ENCODE measurements around the gene NFAM1. TPM values are rescaled to one million over a fixed set of nuclear protein-coding genes. Genes with fewer than 3 reads are reported as not detected.

NFAM1 gene
- total and polyA plus RNA-seq, 2 of the 4 experiments (the other 2 are of a cell fraction) = not detected

- no TSS peak for BruUV-seq (replicated peaks)
- no CpG with 5 or more reads among the region's 6 CpGs for WGBS, 2 experiments (ENCODE audit: extremely low coverage in 2 of 2, insufficient read length in 1 of 2)
- Histone ChIP-seq H3K9me3 (ENCODE audit: control insufficient read depth, insufficient read depth, low read length) (no peaks in the 10 kb centered on the region), H2AK9ac (replicated peaks; ENCODE audit: low read depth, low read length, poor library complexity) (no peak overlapping the region), H3K27me3 (ENCODE audit: control insufficient read depth, insufficient read depth, low read length) (peaks cover 35% of the 10 kb centered on the region), H2AK5ac (ENCODE audit: low read depth, low read length) (no peak overlapping the region), H4K20me1 (ENCODE audit: insufficient read depth, low read length) (no peaks in the 10 kb centered on the region), H2BK20ac (ENCODE audit: low read depth, low read length) (no peak overlapping the region), H3K14ac (replicated peaks; ENCODE audit: low read depth, low read length) (no peak overlapping the region), H3K18ac (ENCODE audit: low read depth, low read length) (no peak overlapping the region), H2BK5ac (ENCODE audit: low read depth, low read length, poor library complexity, severe bottlenecking) (no peak overlapping the region), H3K4me3 (ENCODE audit: insufficient read depth, low read depth, low read length) (no peak overlapping the region), H4K91ac (ENCODE audit: insufficient read depth, low read depth, low read length) (no peak overlapping the region), H3K9ac (ENCODE audit: low read depth, low read length) (no peak overlapping the region), H3K23ac (ENCODE audit: low read depth, low read length) (no peak overlapping the region), H2AFZ (replicated peaks; ENCODE audit: low read length, poor library complexity) (no peak overlapping the region), H3K27ac (ENCODE audit: insufficient read depth, low read length) (no peak overlapping the region), H3K79me1 (ENCODE audit: low read depth in 1 of 2, low read length in 2 of 2) (no peaks in the 10 kb centered on the region), H2BK120ac (ENCODE audit: low read depth, low read length) (no peak overlapping the region), H3K36me3 (ENCODE audit: control insufficient read depth, insufficient read depth, low read length) (no peaks in the 10 kb centered on the region), H3K4me2 (ENCODE audit: low read depth, low read length) (no peak overlapping the region), H3K56ac (ENCODE audit: extremely low read depth, insufficient read depth, low read length) (no peak overlapping the region), H4K5ac (ENCODE audit: low read depth, low read length) (no peak overlapping the region), H3K9me1 (ENCODE audit: insufficient read depth, low read length) (no peaks in the 10 kb centered on the region), H4K8ac (ENCODE audit: low read depth in 2 of 2, low read length in 2 of 2) (no peak overlapping the region), H3K4me1 (ENCODE audit: control insufficient read depth, insufficient read depth, low read length) (no peaks in the 10 kb centered on the region), H3K4ac (ENCODE audit: low read depth, low read length) (no peak overlapping the region), H2BK15ac (ENCODE audit: low read depth, low read length) (no peak overlapping the region)
- in situ Hi-C loops (cut with MboI; ENCODE audit: low sequenced_read_pairs) (no loop called here), dilution Hi-C loops (cut with HindIII; ENCODE audit: low sequenced_read_pairs, unreplicated experiment) (no loop called here), intact Hi-C loops (cut with micrococcal nuclease) (no loop called here)
- ATAC-seq (ENCODE audit: low read depth) (no peak), DNase-seq (no peak)
- TF ChIP-seq USF2 (IDR thresholded peaks at IDR 0.05; ENCODE audit: low read depth, low read length) = no peak
- TF ChIP-seq CEBPB (IDR thresholded peaks at IDR 0.05; ENCODE audit: low read depth, low read length) = no peak
- no peak for TF ChIP-seq RFX5 (IDR thresholded peaks at IDR 0.05; ENCODE audit: low read depth, low read length)
- TF ChIP-seq RCOR1 (IDR thresholded peaks at IDR 0.05; ENCODE audit: insufficient replicate concordance, low read length) = no peak
- TF ChIP-seq MXI1 (IDR thresholded peaks at IDR 0.05; ENCODE audit: borderline replicate concordance, low read depth, low read length) = no peak
- TF ChIP-seq CHD1 (IDR thresholded peaks at IDR 0.05; ENCODE audit: low read depth, low read length) = no peak
- no peak for TF ChIP-seq BHLHE40 (IDR thresholded peaks at IDR 0.05; ENCODE audit: low read depth, low read length)
- TF ChIP-seq SMC3 (IDR thresholded peaks at IDR 0.05; ENCODE audit: low read depth, low read length) = no peak
- no peak for TF ChIP-seq NFE2L2 (IDR thresholded peaks at IDR 0.05; ENCODE audit: low read depth, low read length)
- no peak for TF ChIP-seq FOS (IDR thresholded peaks at IDR 0.05; ENCODE audit: low read depth, low read length)
- TF ChIP-seq CTCF (conservative IDR thresholded peaks at IDR 0.05; ENCODE audit: low read depth, low read length) = no peak
- TF ChIP-seq MAZ (IDR thresholded peaks at IDR 0.05; ENCODE audit: borderline replicate concordance, low read depth, low read length) = no peak
- no peak for TF ChIP-seq RAD21 (IDR thresholded peaks at IDR 0.05; ENCODE audit: low read length)
- TF ChIP-seq POLR2A (IDR thresholded peaks at IDR 0.05; ENCODE audit: low read depth, low read length) = no peak
- no peak for TF ChIP-seq MAFK (IDR thresholded peaks at IDR 0.05; ENCODE audit: low read depth, low read length)
- TF ChIP-seq ELK1 (IDR thresholded peaks at IDR 0.05; ENCODE audit: borderline replicate concordance, low read depth, low read length) = no peak
- POLR2A ChIA-PET (ENCODE audit: unreplicated experiment) = no interaction called here
- CTCF ChIA-PET = no interaction called here
Measured at GRCh38 chr22:42387631-42388030, 44.6 kb downstream of the NFAM1 start.

Data from IMR-90 (cell line).